HEK293T (cell line): ENCODE measurements around the gene OPTN.

Experiments
- CTCF ChIA-PET: fragments of 350-600 bp; formaldehyde crosslinking; extraction: SDS; loops from one replicate; lab custom pipeline; 2021; ENCODE audit warnings: antibody characterized with exemption, inconsistent platforms; lab: Yijun Ruan, JAX
- POLR2A ChIA-PET: fragments of 350-600 bp; formaldehyde crosslinking; extraction: SDS; loops from one replicate; lab custom pipeline; 2020; ENCODE audit warnings: antibody characterized with exemption, inconsistent platforms; lab: Yijun Ruan, JAX
- DNase-seq: peaks from one replicate; pipeline ENCODE4 v3.0.0; 2012; ENCODE audit warnings: mixed read lengths; ENCODE audit errors: extremely low spot score
- ARNT ChIP-seq: fragments of 450-650 bp; IDR thresholded peaks from 2 replicates; pipeline ENCODE4 v1.6.1; 2017; ENCODE audit warnings: mild to moderate bottlenecking
- BHLHE40 ChIP-seq: fragments of 450-650 bp; IDR thresholded peaks from 2 replicates; pipeline ENCODE4 v1.6.1; 2016; ENCODE audit warnings: mild to moderate bottlenecking, moderate library complexity, borderline replicate concordance
- CTBP1 ChIP-seq: fragments of 450-650 bp; IDR thresholded peaks from 2 replicates; pipeline ENCODE4 v1.6.1; 2016; ENCODE audit warnings: borderline replicate concordance
- ELF4 ChIP-seq: fragments of 450-650 bp; IDR thresholded peaks from 2 replicates; pipeline ENCODE4 v1.6.1; 2017; ENCODE audit warnings: antibody characterized with exemption
- FOXA1 ChIP-seq: fragments of 450-650 bp; IDR thresholded peaks from 2 replicates; pipeline ENCODE4 v1.6.1; 2016; ENCODE audit warnings: mild to moderate bottlenecking
- FOXK2 ChIP-seq: fragments of 450-650 bp; IDR thresholded peaks from 2 replicates; pipeline ENCODE4 v1.6.1; 2016; ENCODE audit warnings: mild to moderate bottlenecking
- FOXM1 ChIP-seq: fragments of 450-650 bp; IDR thresholded peaks from 2 replicates; pipeline ENCODE4 v1.6.1; 2017; ENCODE audit warnings: mild to moderate bottlenecking, borderline replicate concordance
- HDGF ChIP-seq: fragments of 450-650 bp; IDR thresholded peaks from 2 replicates; pipeline ENCODE4 v1.6.1; 2017; ENCODE audit warnings: antibody characterized with exemption, borderline replicate concordance
- L3MBTL2 ChIP-seq: fragments of 450-650 bp; conservative IDR thresholded peaks from 2 replicates; pipeline ENCODE4 v1.6.1; 2016; ENCODE audit warnings: mild to moderate bottlenecking
- LEF1 ChIP-seq: fragments of 450-650 bp; IDR thresholded peaks from 2 replicates; pipeline ENCODE4 v1.6.1; 2017; ENCODE audit warnings: mild to moderate bottlenecking, borderline replicate concordance
- NFRKB ChIP-seq: fragments of 450-650 bp; IDR thresholded peaks from 2 replicates; pipeline ENCODE4 v1.6.1; 2016; ENCODE audit warnings: mild to moderate bottlenecking, moderate library complexity
- SP1 ChIP-seq: fragments of 450-650 bp; IDR thresholded peaks from 2 replicates; pipeline ENCODE4 v1.6.1; 2017
- SUZ12 ChIP-seq: fragments of 450-650 bp; IDR thresholded peaks from 2 replicates; pipeline ENCODE4 v1.6.1; 2016; ENCODE audit warnings: mild to moderate bottlenecking
- TARDBP ChIP-seq: fragments of 450-650 bp; IDR thresholded peaks from 2 replicates; pipeline ENCODE4 v1.6.1; 2016
- ZNF384 ChIP-seq: fragments of 450-650 bp; IDR thresholded peaks from 2 replicates; pipeline ENCODE4 v1.6.1; 2016
- TF ChIP-seq, protein P1 (sequence below): fragments of 450-650 bp; IDR thresholded peaks from 2 replicates; pipeline ENCODE4 v1.6.1; 2016

The OPTN gene

DNA sequence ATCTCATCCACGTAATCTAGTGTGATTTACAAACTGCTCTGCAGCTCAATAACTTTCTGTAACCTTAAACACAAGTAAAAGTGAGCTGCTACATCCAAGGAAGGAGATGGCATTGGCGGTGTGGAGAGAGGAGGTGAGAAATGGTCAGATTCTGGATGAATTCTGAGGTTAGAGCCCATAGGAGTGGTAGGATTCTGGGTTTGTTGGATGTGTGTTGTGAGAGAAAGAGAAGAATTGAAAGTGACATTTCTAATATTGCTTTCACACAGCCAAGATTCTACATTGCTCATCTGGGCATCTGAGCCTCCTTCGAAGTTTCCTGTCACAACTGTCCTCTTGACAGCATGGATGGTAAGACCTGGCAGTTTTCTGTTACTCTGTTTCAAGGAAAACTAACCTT, 63.9 kb downstream of the OPTN start:
- no peak for DNase-seq
- ChIA-PET CTCF (no interaction called here), POLR2A (no interaction called here)
- TF ChIP-seq FOXM1 (no peak), SP1 (no peak), TARDBP (no peak), HDGF (no peak), SUZ12 (no peak), ARNT (no peak), ELF4 (no peak), L3MBTL2 (no peak), ZNF384 (no peak), NFRKB (no peak), FOXA1 (no peak), CTBP1 (no peak), LEF1 (no peak), FOXK2 (no peak), BHLHE40 (no peak)
- TF ChIP-seq, protein P1, sequence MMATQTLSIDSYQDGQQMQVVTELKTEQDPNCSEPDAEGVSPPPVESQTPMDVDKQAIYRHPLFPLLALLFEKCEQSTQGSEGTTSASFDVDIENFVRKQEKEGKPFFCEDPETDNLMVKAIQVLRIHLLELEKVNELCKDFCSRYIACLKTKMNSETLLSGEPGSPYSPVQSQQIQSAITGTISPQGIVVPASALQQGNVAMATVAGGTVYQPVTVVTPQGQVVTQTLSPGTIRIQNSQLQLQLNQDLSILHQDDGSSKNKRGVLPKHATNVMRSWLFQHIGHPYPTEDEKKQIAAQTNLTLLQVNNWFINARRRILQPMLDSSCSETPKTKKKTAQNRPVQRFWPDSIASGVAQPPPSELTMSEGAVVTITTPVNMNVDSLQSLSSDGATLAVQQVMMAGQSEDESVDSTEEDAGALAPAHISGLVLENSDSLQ: no peak

DNA sequence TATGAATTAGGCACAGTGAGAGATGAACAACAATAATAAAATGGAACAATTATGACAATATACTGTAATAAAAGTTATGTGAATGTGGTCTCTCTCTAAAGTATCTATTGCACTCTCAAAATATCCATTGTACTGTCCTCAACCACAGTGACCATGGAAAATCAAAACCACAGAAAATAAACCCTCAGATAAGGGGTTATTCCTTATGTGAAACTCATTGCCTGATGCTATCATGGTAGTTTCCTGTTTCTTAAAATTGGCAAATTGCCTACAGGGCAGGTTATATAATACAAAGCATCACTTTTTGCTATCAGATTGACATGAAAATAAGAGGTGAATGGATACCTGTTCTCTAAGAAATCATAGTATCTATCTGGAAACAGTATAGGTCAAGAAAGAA, 65.2 kb downstream of the OPTN start:
- CTCF ChIA-PET: no interaction called here
- DNase-seq: no peak
- no peak for TF ChIP-seq FOXA1
- POLR2A ChIA-PET: no interaction called here

DNA sequence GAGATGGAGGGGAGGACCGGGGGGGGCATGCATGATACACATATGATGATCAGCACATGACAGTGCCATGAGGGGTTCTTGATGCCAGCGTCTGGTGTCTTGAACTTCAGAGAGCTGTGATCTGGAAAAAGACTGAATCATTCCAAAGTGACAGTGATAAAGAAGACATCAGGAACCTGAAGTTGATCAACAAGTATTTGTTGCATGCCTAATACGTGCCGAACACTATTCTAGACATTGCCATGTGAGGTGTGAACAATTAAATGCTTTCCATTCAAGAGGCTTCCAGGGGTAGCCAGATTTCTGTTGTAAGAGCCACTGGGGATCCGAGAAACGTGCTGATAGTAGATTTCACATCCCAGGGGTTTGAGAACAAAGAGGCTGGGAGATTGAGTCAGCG, 67.6 kb downstream of the OPTN start:
- TF ChIP-seq SUZ12 (no peak), L3MBTL2 (no peak), CTBP1 (no peak), FOXK2 (no peak)
- POLR2A ChIA-PET: interaction anchor here (0.6 kb wide), 1 partner anchor 190 kb away, joined by 3 read pairs; no protein-coding TSS in a partner anchor
- CTCF ChIA-PET: no interaction called here
- DNase-seq: no peak

DNA sequence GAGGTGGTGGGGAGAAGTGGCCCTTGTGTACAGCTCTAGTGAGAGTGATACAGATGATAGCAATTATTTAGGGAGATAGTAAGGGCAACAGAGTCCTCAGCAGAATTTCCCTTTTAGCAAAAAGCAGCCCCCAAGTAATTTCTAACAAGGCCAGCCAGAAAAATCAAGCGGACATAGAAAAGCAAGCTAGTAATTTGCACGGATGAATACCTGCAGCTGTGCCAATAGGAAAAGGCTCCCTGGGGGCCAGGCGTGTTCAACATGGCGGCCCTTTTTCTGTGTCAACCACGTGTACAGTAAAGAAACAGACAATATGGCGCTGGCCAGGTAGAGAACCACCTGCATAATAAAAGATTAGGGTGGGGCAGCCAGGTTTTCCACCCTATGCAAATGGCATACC, 68.8 kb downstream of the OPTN start:
- DNase-seq: no peak
- ChIA-PET POLR2A (no interaction called here), CTCF (no interaction called here)
- no peak for TF ChIP-seq HDGF
- TF ChIP-seq FOXA1: no peak
- no peak for TF ChIP-seq ARNT
- no peak for TF ChIP-seq LEF1
- no peak for TF ChIP-seq FOXM1
- TF ChIP-seq SP1: no peak
- TF ChIP-seq SUZ12: no peak
- TF ChIP-seq, protein P1: no peak

DNA sequence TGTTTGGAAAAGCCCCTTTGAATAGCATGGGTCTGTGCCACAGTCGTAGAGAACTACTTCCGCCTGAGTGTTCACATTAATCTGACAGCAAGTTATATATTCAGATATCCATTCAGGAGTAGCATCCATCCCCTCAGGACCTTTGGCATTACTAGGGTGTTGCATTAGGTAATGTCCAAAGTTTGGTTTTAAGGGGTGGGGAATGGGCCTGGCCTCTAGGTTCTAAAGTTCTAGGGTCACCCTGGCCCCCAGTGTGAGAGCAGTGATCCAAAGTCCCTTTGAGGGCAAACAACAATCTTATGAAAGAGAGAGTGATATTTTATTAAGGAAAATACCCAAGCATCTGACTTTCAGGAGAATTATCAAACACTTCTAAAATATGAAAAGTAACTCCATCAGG, 73.7 kb downstream of the OPTN start:
- CTCF ChIA-PET: no interaction called here

DNA sequence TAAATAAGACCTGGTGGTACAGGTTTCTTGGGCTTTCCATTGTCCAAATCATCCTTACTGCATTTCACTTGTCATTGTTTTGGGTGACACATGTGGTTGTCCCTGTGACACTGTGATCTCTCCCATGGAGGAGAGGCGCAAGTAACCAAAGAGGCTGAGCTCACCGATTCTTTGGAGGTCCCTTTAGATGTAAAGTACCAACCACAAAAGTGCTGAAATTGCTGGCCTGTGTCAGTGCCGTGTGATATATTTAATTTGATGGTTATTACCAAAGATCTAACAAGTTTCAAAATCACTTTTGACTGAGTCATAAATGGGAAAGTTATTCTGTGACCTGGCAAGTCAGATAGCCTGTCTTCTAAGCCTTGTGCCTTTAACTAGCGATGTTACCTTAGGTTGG, 80.8 kb downstream of the OPTN start:
- POLR2A ChIA-PET: interaction anchor here (0.7 kb wide), 1 partner anchor 119 kb away, joined by 3 read pairs; the partner anchor contains the start of gene PHYH
- TF ChIP-seq ELF4 (no peak), SP1 (no peak), L3MBTL2 (no peak), TARDBP (no peak), SUZ12 (no peak), LEF1 (no peak), BHLHE40 (no peak), CTBP1 (no peak), ZNF384 (no peak), HDGF (no peak)
- CTCF ChIA-PET: no interaction called here
- DNase-seq: no peak

More for the DNA sequence above, 73.7 kb downstream of the OPTN start:
- DNase-seq: no peak
- TF ChIP-seq L3MBTL2 (no peak), ARNT (no peak), HDGF (no peak), FOXK2 (no peak), FOXM1 (no peak), SUZ12 (no peak), NFRKB (no peak), ZNF384 (no peak), BHLHE40 (no peak), LEF1 (no peak)
- TF ChIP-seq, protein P1: no peak
- POLR2A ChIA-PET: no interaction called here

DNA sequence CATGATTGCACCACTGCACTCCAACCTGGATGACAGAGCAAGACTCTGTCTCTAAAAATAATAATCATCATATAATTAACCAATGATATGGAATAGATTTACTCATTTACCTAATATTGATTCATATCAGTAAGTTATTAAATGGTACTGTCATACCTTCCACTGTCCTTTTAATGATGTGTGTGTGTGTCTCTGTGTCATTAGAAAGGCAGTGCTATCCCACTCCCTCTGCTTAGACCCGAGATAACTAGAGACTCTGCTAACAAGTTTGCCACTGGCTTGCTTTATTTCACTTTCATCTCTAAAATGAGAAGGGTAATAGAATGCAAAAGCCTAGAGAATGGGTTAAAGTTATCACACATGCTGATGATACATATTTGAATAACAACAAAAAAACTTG, 82.5 kb downstream of the OPTN start:
- DNase-seq: no peak
- CTCF ChIA-PET: no interaction called here
- POLR2A ChIA-PET: interaction anchor here (1.0 kb wide), 1 partner anchor 21 kb away, joined by 3 read pairs; the partner anchor contains the start of gene MCM10
- TF ChIP-seq CTBP1 (no peak), ELF4 (no peak), TARDBP (no peak), SP1 (no peak), FOXK2 (no peak), BHLHE40 (no peak), NFRKB (no peak), ZNF384 (no peak), LEF1 (no peak), FOXM1 (no peak), L3MBTL2 (no peak), SUZ12 (no peak)
- TF ChIP-seq, protein P1: no peak
